LNCaP clone FGC (cell line): ENCODE results near the gene MEAK7.

ENCODE experiments used
- DNase-seq: peaks from one replicate; pipeline ENCODE4 v3.0.0-alpha.2; 2011; ENCODE audit warnings: low read depth
- H3K4me3 ChIP-seq: 2 replicates; pipeline ENCODE4 v1.5.1; 2011; ENCODE audit warnings: mild to moderate bottlenecking, low read depth, low read length, control low read depth
- CTCF ChIP-seq: IDR thresholded peaks from 2 replicates; pipeline ENCODE4 v1.5.1; 2012; ENCODE audit warnings: mild to moderate bottlenecking; ENCODE audit not compliant: control insufficient read depth, insufficient read depth; ENCODE audit errors: extremely low read depth

The MEAK7 gene

GRCh38 chr16:84540194-84540593 is 35.7 kb upstream of the MEAK7 start:
- H3K4me3 ChIP-seq = no peak overlapping the region
- TF ChIP-seq CTCF = no peak
- no peak for DNase-seq

DNA sequence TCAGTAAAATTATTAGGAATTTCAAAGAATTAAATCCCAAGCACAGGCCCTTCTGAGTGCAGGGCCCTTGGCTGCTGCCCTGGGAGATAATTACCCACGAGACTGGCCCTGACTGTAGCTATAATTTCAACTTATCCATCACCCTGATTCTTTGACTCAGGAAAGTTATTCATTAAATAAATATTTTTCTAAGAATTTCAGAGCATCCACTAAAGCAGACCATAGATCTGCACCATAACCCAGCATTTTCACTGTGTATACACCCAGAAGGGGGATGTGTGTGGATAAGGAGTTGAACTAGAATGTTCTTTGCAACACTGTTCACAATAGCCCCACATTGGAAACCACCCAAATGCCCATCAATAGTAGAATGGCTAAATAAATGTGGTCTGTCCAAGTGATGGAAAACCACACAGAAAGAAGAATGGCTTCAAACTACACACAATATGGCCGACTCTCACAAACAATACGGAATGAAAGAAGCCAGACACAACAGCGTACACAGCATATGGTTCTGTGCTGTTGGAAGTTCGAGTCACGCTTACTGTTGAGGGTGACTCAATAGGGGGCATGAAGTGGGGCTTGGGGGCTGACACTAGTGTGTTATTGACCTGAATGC is 33.9 kb upstream of the MEAK7 start:
- DNase-seq = no peak
- H3K4me3 ChIP-seq = no peak overlapping the region
- TF ChIP-seq CTCF = no peak

DNA sequence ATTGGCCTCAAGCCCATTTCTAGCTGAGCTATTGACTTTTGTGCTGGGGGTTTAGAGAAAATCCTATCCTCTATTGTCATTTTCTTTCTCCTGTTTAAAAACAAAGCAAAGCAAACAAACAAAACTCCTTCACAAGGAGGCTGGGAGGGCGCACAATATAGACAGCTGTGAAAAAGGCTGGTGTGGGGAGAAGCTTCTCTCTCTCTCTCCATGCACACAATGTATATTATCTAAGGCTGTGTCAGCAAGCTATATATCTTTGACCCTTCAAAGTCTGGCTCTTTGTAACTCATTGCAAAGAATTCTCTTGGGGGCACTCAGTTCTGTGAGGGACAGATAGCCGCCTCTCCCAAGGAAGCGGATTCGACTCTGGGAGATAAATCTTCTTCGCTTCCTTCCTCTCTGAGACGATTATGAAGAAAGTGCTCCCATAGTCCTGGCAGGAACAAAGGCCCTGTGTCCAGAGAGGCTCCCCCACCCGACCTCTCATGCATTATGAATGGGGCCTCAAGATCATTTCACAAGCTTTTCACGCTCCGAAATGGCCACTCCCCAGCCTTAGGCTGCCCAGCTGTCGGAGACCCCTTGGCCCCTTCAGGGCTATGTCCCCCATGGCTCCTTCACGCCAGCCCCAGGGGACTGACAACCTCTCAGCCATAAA is 33.2 kb upstream of the MEAK7 start:
- H3K4me3 ChIP-seq = no peak overlapping the region
- TF ChIP-seq CTCF = no peak
- no peak for DNase-seq

GRCh38 chr16:84535851-84536250 is 31.4 kb upstream of the MEAK7 start:
- no peak overlapping the region for H3K4me3 ChIP-seq
- no peak for DNase-seq

DNA sequence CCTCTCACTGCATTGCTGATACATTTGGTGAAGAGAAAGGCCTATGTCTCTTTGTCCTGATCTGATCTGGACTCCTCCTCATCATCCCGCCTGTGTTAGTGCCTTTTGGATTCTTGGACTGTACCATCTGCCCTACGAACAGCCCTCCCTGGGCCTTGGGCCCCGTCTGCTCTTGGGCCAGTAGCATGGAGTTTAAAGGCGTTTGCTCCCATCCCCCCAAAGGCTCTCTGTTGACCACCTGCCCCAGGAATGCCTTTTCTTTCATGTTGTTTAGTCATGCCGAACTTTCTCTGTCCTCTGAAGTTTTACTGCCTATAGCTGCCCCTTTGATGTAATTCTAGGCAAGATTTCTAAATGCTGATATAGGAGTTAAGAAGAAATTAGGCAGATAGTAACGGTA is 30.9 kb upstream of the MEAK7 start:
- TF ChIP-seq CTCF = no peak
- no peak overlapping the region for H3K4me3 ChIP-seq
- no peak for DNase-seq

More at GRCh38 chr16:84535851-84536250, 31.4 kb upstream of the MEAK7 start:
- no peak for TF ChIP-seq CTCF

GRCh38 chr16:84534815-84535214 is 30.4 kb upstream of the MEAK7 start:
- no peak overlapping the region for H3K4me3 ChIP-seq
- DNase-seq = no peak
- TF ChIP-seq CTCF = no peak
